Cardiac fibroblast (primary cell): ENCODE data around the gene HMOX1.

Experiments
- DNase-seq, 2 donors: peaks; one replicate each; pipeline versions ENCODE4 v3.0.0 to v3.0.0-alpha.2; 2010; ENCODE audit warnings: low read depth in 2 of 2
- H3K4me3 ChIP-seq, 2 donors: replicated peaks in 1 of 2; 1 replicate in 1 of 2; 2 replicates in 1 of 2; pipeline ENCODE4 v1.5.1; 2011; ENCODE audit warnings: low read depth in 2 of 2, low read length in 2 of 2, mild to moderate bottlenecking in 2 of 2, moderate library complexity in 1 of 2
- CTCF ChIP-seq: IDR thresholded peaks from one replicate; pipeline ENCODE4 v1.5.1; 2011; ENCODE audit warnings: low read depth, mild to moderate bottlenecking, low read length, inconsistent platforms

HMOX1 gene

DNA sequence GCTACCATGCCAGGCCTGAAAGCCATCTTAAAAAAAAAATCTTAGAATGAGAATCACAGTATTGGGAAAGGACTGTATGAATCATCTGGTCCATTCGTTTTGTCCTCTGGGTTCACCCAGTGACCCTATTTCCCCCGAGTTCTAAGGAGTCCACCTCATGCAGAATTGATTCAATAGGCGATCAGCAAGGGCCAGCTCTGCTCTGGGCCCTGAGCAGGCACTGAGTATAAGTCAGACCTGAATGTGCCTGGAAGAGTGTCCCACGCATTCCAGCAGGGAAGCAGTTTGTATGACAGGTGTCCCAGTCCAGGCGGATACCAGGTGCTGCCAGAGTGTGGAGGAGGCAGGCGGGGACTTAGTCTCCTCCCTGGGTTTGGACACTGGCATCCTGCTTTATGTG lies 883 bp upstream of the HMOX1 start:
- H3K4me3 ChIP-seq, result no peak overlapping the region
- no peak for TF ChIP-seq CTCF
- peak in 1 of 2 donors; percentile 75 for DNase-seq

GRCh38 chr22:35381424-35382009 lies 621 bp downstream of the HMOX1 start:
- no peak for TF ChIP-seq CTCF
- peak overlapping the region; percentile 87 to 95 for H3K4me3 ChIP-seq
- no peak for DNase-seq

DNA sequence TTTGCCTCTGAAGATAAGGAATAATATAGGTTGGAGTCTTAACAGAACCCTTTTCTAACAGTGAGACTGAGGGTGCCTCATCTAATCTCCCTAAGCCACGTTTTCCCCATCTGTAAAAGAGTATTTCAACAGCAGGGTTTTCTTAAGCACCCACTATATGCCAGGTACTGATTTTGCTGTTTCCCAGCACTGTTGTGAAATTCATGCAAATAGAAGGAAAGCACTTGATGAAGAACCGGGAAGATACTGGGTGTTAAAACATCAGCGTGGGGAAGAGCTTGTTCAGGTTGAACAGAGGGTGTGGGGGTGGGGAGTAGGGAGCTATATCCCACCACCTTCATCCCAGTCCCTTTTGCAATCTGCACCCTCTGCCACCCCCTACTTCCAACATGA lies 2.8 kb downstream of the HMOX1 start:
- H3K4me3 ChIP-seq, result no peak overlapping the region
- DNase-seq, result no peak
- no peak for TF ChIP-seq CTCF

DNA sequence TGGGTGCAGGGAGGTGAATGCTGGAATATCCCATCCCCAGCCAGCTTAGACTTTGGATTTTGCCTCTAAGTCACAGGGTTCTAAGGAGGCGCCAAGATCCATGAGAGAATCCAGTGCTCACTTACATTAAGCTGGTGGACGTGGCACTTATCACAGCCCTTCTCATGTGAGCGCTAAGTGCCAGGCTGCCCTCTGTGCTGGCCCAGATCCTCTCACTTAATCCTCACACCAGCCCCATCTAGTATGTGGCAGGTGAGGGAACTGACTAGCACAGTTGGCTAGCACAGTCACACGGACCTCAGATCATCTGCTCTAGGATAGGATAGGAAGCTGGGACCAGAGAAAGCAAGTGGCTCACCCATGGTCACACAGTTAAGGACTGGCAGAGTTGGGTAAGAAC lies 3.6 kb downstream of the HMOX1 start:
- no peak overlapping the region for H3K4me3 ChIP-seq
- TF ChIP-seq CTCF, result no peak
- DNase-seq, result no peak

- no peak for TF ChIP-seq CTCF
- H3K4me3 ChIP-seq, result no peak overlapping the region
- DNase-seq, result no peak
These were observed 4.2 kb downstream of the HMOX1 start for GRCh38 chr22:35384975-35385588.

- TF ChIP-seq CTCF, result no peak
- no peak overlapping the region for H3K4me3 ChIP-seq
- no peak for DNase-seq
These were observed 5.9 kb downstream of the HMOX1 start for GRCh38 chr22:35386670-35387288.

DNA sequence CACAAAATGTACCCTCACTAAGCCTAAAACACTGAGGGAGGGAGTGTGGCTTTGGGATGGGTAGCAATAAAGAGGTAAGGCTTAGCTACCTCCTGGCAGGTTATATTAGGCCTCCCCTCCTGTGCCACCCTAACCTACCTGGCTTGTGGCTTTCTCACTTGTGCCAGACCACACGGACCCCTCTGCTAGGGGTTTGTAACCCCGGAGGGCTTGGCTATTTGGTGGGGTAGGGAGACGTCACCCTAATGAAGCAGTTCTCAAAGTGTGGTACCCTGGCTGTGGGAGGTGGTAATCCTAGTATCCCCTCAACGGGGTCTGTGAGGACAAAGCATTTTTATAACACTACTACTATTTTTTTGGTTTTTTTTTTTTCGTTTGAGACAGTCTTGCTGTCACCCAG lies 10.0 kb downstream of the HMOX1 start:
- no peak for DNase-seq
- no peak for TF ChIP-seq CTCF
- no peak overlapping the region for H3K4me3 ChIP-seq
